ENCODE measurements around the gene FAM229B.

The FAM229B gene

DNA sequence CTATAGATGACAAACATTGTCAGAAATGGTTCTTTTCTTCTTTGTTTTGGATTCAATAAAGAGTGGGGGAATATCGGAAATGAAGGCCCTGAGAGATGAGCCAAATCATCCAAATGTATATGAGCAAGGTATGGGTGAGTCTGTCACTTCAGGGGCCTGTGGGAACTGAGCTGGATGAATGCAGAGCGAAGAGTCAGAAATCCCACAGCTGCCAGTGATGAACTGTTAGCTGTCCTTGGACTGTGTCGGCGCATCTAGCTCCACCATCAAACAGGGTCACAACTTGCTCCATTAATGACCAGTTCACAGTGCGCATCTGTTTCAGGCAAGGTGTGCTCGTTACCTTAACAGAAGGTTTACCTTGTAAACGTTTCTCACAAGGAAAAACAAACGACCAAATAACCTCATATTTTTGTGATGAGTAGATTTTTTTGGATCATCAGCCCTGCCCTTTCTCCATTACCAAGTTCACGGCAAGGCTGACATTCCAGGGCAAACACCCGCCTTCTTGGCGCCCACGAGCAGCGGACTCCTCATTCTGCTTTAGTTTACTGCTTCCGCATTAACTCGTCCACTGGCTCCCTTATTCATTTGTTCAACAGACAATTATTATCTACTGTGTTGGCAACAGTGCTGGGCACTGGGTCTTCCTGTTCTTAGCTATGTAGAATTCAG, 48.5 kb upstream of the FAM229B start:
- Histone ChIP-seq H3K9ac (ENCODE audit: low read depth, low read length) (no peak overlapping the region), H3K9me3 (ENCODE audit: insufficient read depth, low read length, severe bottlenecking) (no peaks in the 10 kb centered on the region), H2AFZ (ENCODE audit: low read depth, low read length) (peak overlapping the region; percentile 22; the same call in 1 of the 2 replicates), H4K20me1 (ENCODE audit: insufficient read depth, low read length) (no peaks in the 10 kb centered on the region), H3K4me2 (ENCODE audit: insufficient read depth, low read length) (no peak overlapping the region), H3K27ac (ENCODE audit: low read length) (no peak overlapping the region), H3K4me3 (ENCODE audit: low read depth in 1 of 2, low read length in 2 of 2) (no peak overlapping the region), H3K4me1 (ENCODE audit: insufficient read depth, low read length) (peaks cover 12% of the 10 kb centered on the region), H3K79me2 (ENCODE audit: insufficient read depth, low read length) (no peaks in the 10 kb centered on the region), H3K36me3 (ENCODE audit: insufficient read depth, low read length) (no peaks in the 10 kb centered on the region), H3K27me3 (ENCODE audit: insufficient read depth, low read length, poor library complexity) (no peaks in the 10 kb centered on the region)
- DNase-seq: no peak
- ATAC-seq (ENCODE audit: insufficient read depth, low read depth): no peak
- TF ChIP-seq, protein P1, sequence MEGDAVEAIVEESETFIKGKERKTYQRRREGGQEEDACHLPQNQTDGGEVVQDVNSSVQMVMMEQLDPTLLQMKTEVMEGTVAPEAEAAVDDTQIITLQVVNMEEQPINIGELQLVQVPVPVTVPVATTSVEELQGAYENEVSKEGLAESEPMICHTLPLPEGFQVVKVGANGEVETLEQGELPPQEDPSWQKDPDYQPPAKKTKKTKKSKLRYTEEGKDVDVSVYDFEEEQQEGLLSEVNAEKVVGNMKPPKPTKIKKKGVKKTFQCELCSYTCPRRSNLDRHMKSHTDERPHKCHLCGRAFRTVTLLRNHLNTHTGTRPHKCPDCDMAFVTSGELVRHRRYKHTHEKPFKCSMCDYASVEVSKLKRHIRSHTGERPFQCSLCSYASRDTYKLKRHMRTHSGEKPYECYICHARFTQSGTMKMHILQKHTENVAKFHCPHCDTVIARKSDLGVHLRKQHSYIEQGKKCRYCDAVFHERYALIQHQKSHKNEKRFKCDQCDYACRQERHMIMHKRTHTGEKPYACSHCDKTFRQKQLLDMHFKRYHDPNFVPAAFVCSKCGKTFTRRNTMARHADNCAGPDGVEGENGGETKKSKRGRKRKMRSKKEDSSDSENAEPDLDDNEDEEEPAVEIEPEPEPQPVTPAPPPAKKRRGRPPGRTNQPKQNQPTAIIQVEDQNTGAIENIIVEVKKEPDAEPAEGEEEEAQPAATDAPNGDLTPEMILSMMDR (IDR thresholded peaks at IDR 0.05; ENCODE audit: borderline replicate concordance, extremely low read depth, low read length, poor library complexity, severe bottlenecking): no peak
- TF ChIP-seq EZH2 (IDR thresholded peaks at IDR 0.05; ENCODE audit: borderline replicate concordance, low read depth, low read length, severe bottlenecking): no peak

DNA sequence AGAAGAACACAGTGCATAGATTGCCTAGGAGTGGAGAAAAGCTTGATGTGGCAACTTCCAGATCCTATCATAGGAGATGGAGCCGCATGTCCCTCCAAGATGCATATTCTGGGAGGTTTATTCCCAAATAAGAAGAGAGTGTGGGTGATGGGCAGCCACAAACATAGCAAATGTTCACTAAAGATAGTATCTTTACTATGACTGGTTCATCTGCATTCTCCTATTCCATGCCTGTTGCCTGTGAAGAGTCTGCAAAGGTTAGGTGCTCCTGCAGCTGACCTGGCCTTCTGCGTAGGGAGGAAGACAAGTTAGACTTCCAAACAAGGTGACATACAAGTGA, 48.0 kb upstream of the FAM229B start:
- Histone ChIP-seq H3K27ac (ENCODE audit: low read length) (no peak overlapping the region), H4K20me1 (ENCODE audit: insufficient read depth, low read length) (no peaks in the 10 kb centered on the region), H3K79me2 (ENCODE audit: insufficient read depth, low read length) (no peaks in the 10 kb centered on the region), H3K27me3 (ENCODE audit: insufficient read depth, low read length, poor library complexity) (no peaks in the 10 kb centered on the region), H3K9ac (ENCODE audit: low read depth, low read length) (no peak overlapping the region), H3K9me3 (ENCODE audit: insufficient read depth, low read length, severe bottlenecking) (no peaks in the 10 kb centered on the region), H3K4me3 (ENCODE audit: low read depth in 1 of 2, low read length in 2 of 2) (no peak overlapping the region), H3K36me3 (ENCODE audit: insufficient read depth, low read length) (no peaks in the 10 kb centered on the region), H2AFZ (ENCODE audit: low read depth, low read length) (peak overlapping the region; percentile 22; the same call in 1 of the 2 replicates), H3K4me2 (ENCODE audit: insufficient read depth, low read length) (no peak overlapping the region), H3K4me1 (ENCODE audit: insufficient read depth, low read length) (peaks cover 14% of the 10 kb centered on the region)
- no peak for ATAC-seq (ENCODE audit: insufficient read depth, low read depth)
- TF ChIP-seq EZH2 (IDR thresholded peaks at IDR 0.05; ENCODE audit: borderline replicate concordance, low read depth, low read length, severe bottlenecking): no peak
- TF ChIP-seq, protein P1 (IDR thresholded peaks at IDR 0.05; ENCODE audit: borderline replicate concordance, extremely low read depth, low read length, poor library complexity, severe bottlenecking): no peak
- no peak for DNase-seq

DNA sequence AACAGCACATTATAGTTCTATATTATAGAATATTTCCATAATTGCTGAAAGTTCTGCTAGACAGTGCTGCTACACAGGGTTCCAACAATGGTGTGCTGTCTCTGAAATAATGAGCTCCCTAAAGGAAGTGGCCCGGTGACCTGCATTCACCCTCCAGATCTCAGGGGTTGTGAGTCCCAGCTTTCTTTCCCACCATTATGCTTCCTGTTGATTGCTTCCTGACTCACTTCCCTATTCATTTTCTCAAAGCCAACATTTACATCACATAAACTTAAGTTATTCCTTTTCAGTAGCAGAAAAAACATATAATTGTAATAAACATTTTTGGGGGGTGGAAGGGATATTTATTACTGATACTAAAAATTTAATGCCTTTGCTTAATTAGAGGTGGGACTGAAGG, 46.4 kb upstream of the FAM229B start:
- H3K4me2 ChIP-seq (ENCODE audit: insufficient read depth, low read length): no peak overlapping the region

More for the DNA sequence above, 46.4 kb upstream of the FAM229B start:
- Histone ChIP-seq H3K27me3 (ENCODE audit: insufficient read depth, low read length, poor library complexity) (no peaks in the 10 kb centered on the region), H3K27ac (ENCODE audit: low read length) (no peak overlapping the region), H3K9me3 (ENCODE audit: insufficient read depth, low read length, severe bottlenecking) (no peaks in the 10 kb centered on the region), H3K79me2 (ENCODE audit: insufficient read depth, low read length) (no peaks in the 10 kb centered on the region), H3K36me3 (ENCODE audit: insufficient read depth, low read length) (no peaks in the 10 kb centered on the region), H2AFZ (ENCODE audit: low read depth, low read length) (no peak overlapping the region), H3K9ac (ENCODE audit: low read depth, low read length) (no peak overlapping the region), H4K20me1 (ENCODE audit: insufficient read depth, low read length) (no peaks in the 10 kb centered on the region), H3K4me1 (ENCODE audit: insufficient read depth, low read length) (peaks cover 14% of the 10 kb centered on the region), H3K4me3 (ENCODE audit: low read depth in 1 of 2, low read length in 2 of 2) (no peak overlapping the region)
- ATAC-seq (ENCODE audit: insufficient read depth, low read depth) (no peak), DNase-seq (no peak)
- TF ChIP-seq EZH2 (IDR thresholded peaks at IDR 0.05; ENCODE audit: borderline replicate concordance, low read depth, low read length, severe bottlenecking): no peak
- TF ChIP-seq, protein P1 (IDR thresholded peaks at IDR 0.05; ENCODE audit: borderline replicate concordance, extremely low read depth, low read length, poor library complexity, severe bottlenecking): no peak

All from DND-41 (cell line).